ENCODE results near the gene DSG2. TPM values are rescaled to one million over a fixed set of nuclear protein-coding genes. Genes with fewer than 3 reads are reported as not detected.
A peak's percentile ranks its signal among the peaks of the same experiment; 100 is the strongest.

DSG2 gene
- total RNA-seq, 1 donor from 2014 or later: 65.6 TPM

DNA sequence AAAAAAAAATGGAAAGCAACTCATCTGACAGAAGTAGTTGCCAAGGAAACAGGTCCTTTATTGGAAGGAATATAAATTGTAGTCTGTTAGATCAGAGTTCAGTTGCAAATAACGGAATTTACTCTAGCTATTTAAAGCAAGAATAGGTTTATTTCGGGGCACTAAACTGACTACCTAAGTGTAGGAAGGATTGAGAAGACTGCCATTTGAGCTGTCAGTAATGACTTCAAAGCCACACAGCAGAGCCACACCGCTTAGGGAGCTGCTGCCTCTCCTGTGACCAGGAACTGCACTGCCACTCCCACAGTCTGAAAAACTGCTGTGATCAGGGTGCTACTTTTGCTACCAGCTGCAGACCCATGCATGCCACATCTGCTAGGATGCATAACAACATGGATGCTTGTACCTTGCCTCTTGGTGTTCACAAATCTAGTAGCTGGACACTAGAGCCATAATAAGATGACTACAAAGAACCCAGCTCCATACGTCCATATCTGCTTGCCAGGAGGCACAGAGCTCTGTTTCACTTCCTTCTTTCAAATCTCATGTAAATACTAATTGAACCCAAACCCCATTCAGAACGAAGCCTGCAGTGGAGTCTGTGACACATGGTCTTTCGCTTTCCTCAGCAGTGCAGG lies 2.2 kb downstream of the DSG2 start:
- Histone ChIP-seq H3K4me2 (peak overlapping the region; percentile 98), H3K9me3 (ENCODE audit: low read depth) (no peaks in the 10 kb centered on the region), H3K79me2 (ENCODE audit: low read depth) (peaks cover 66% of the 10 kb centered on the region), H3K27me3 (peaks cover 19% of the 10 kb centered on the region), H3K27ac (no peak overlapping the region), H2AFZ (replicated peaks) (no peak overlapping the region), H3K4me3 (peak overlapping the region; percentile 69), H3F3A (ENCODE audit: low read depth) (peaks cover 9% of the 10 kb centered on the region), H3K4me1 (peaks cover 19% of the 10 kb centered on the region), H4K20me1 (ENCODE audit: low read depth) (no peaks in the 10 kb centered on the region), H3K9ac (no peak overlapping the region), H3K36me3 (no peaks in the 10 kb centered on the region)
- H3K36me3 Mint-ChIP-seq: no peaks in the 10 kb centered on the region
- peaks cover 7% of the 10 kb centered on the region for H3K4me1 Mint-ChIP-seq
- peaks cover 16% of the 10 kb centered on the region for H3K27me3 Mint-ChIP-seq (ENCODE audit: insufficient read depth, low read depth)
- DNase-seq (ENCODE audit: low spot score): no peak
- TF ChIP-seq, protein P1, sequence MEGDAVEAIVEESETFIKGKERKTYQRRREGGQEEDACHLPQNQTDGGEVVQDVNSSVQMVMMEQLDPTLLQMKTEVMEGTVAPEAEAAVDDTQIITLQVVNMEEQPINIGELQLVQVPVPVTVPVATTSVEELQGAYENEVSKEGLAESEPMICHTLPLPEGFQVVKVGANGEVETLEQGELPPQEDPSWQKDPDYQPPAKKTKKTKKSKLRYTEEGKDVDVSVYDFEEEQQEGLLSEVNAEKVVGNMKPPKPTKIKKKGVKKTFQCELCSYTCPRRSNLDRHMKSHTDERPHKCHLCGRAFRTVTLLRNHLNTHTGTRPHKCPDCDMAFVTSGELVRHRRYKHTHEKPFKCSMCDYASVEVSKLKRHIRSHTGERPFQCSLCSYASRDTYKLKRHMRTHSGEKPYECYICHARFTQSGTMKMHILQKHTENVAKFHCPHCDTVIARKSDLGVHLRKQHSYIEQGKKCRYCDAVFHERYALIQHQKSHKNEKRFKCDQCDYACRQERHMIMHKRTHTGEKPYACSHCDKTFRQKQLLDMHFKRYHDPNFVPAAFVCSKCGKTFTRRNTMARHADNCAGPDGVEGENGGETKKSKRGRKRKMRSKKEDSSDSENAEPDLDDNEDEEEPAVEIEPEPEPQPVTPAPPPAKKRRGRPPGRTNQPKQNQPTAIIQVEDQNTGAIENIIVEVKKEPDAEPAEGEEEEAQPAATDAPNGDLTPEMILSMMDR (IDR thresholded peaks at IDR 0.05): no peak
- TF ChIP-seq EZH2 (IDR thresholded peaks at IDR 0.05) (no peak), EZH2phosphoT487 (IDR thresholded peaks at IDR 0.05) (no peak)
- no peak overlapping the region for H3K27ac Mint-ChIP-seq
- H3K4me3 Mint-ChIP-seq: no peak overlapping the region
- H3K9me3 Mint-ChIP-seq: no peaks in the 10 kb centered on the region

DNA sequence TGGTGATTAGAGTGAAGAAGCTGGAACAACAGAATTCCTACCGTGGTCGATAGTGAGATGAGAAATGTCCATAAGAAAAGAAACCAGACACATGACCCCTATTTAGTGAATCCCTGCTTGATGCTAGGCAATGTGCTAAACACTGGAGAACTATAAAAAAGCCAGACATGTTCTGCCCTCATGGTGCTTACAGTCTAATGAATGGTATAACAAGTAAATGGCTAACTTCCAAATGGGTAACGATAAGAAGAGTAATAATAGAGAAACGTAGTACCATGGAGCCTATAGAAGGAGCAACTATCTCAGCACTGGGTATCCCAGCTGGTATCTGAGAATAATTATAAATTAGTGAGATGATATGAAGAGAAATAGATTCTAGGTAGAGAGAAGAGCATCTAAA lies 5.0 kb downstream of the DSG2 start:
- Histone ChIP-seq H2AFZ (replicated peaks) (no peak overlapping the region), H3F3A (ENCODE audit: low read depth) (no peaks in the 10 kb centered on the region), H3K27me3 (no peaks in the 10 kb centered on the region), H3K4me1 (peaks cover 19% of the 10 kb centered on the region), H3K4me2 (no peak overlapping the region), H3K79me2 (ENCODE audit: low read depth) (peaks cover 95% of the 10 kb centered on the region), H3K9me3 (ENCODE audit: low read depth) (no peaks in the 10 kb centered on the region), H3K36me3 (no peaks in the 10 kb centered on the region), H4K20me1 (ENCODE audit: low read depth) (peaks cover 4% of the 10 kb centered on the region), H3K27ac (no peak overlapping the region), H3K9ac (no peak overlapping the region), H3K4me3 (no peak overlapping the region)
- Mint-ChIP-seq H3K27ac (no peak overlapping the region), H3K9me3 (peaks cover 2% of the 10 kb centered on the region), H3K27me3 (ENCODE audit: insufficient read depth, low read depth) (peaks cover 8% of the 10 kb centered on the region), H3K4me1 (peaks cover 7% of the 10 kb centered on the region), H3K36me3 (no peaks in the 10 kb centered on the region), H3K4me3 (no peak overlapping the region)
- DNase-seq (ENCODE audit: low spot score): no peak
- TF ChIP-seq, protein P1 (IDR thresholded peaks at IDR 0.05): no peak
- TF ChIP-seq EZH2phosphoT487 (IDR thresholded peaks at IDR 0.05): no peak
- TF ChIP-seq EZH2 (IDR thresholded peaks at IDR 0.05): no peak

DNA sequence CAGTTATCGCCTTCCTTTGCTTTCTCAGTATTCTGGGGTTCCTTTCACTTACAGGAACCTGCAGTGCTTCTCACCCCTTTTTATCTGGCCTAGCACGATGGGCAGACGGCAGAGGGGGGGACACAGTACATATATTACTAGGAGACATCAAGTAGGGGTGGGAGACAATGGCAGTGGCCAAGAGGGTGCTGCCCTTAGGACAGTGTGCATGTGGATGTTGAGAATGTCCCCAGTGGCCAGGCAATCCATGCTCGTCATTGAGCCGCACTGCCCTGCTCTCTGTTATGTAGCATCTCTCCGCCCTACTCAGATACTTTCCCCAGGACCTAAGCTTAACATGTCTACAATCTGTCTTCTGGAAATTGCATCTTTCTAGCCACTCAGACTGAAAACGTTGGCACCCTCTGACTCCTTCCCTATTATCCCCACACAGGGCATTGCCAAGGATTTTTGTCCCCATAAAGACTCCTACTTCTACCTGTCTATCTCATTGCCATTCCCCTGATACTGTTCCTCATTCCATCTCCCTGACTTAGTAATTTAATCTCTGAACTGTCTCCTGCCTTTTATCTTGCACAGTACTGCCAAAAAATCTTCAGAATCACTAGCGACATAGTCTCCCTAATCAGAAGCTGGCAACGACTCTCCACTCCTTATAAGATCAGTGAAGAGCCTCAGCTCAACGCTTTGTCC lies 6.6 kb downstream of the DSG2 start:
- DNase-seq (ENCODE audit: low spot score): no peak
- Histone ChIP-seq H3K79me2 (ENCODE audit: low read depth) (peaks cover 99% of the 10 kb centered on the region), H3F3A (ENCODE audit: low read depth) (no peaks in the 10 kb centered on the region), H3K27me3 (no peaks in the 10 kb centered on the region), H3K36me3 (no peaks in the 10 kb centered on the region), H3K4me1 (peaks cover 12% of the 10 kb centered on the region), H3K4me2 (no peak overlapping the region), H3K4me3 (no peak overlapping the region), H3K27ac (no peak overlapping the region), H2AFZ (replicated peaks) (no peak overlapping the region), H3K9me3 (ENCODE audit: low read depth) (no peaks in the 10 kb centered on the region), H3K9ac (no peak overlapping the region), H4K20me1 (ENCODE audit: low read depth) (peaks cover 4% of the 10 kb centered on the region)
- no peak overlapping the region for H3K27ac Mint-ChIP-seq
- TF ChIP-seq EZH2phosphoT487 (IDR thresholded peaks at IDR 0.05): no peak
- TF ChIP-seq, protein P1 (IDR thresholded peaks at IDR 0.05): no peak
- no peak for TF ChIP-seq EZH2 (IDR thresholded peaks at IDR 0.05)
- H3K9me3 Mint-ChIP-seq: peaks cover 2% of the 10 kb centered on the region
- H3K4me1 Mint-ChIP-seq: no peaks in the 10 kb centered on the region
- no peaks in the 10 kb centered on the region for H3K36me3 Mint-ChIP-seq
- no peak overlapping the region for H3K4me3 Mint-ChIP-seq
- H3K27me3 Mint-ChIP-seq (ENCODE audit: insufficient read depth, low read depth): peaks cover 3% of the 10 kb centered on the region
